Colonic mucosa (tissue), 4 donors: Measurements from ENCODE around the gene CFAP107. TPM values are rescaled to one million over a fixed set of nuclear protein-coding genes. Genes with fewer than 3 reads are reported as not detected.
"Not testable (repeated sequence)": the region's sequence is repeated elsewhere in the genome, so short reads cannot be mapped to it uniquely, and the experiment has no call there.

Source experiments
- DNase-seq: peaks from one replicate; pipeline ENCODE4 v3.0.0-alpha.2; 2020
- H3K27ac ChIP-seq: fragments of 200-600 bp; one replicate; pipeline ENCODE4 v1.8.0; 2021
- H3K27me3 ChIP-seq: fragments of 200-600 bp; one replicate; pipeline ENCODE4 v1.8.0; 2021
- H3K36me3 ChIP-seq: fragments of 200-600 bp; one replicate; pipeline ENCODE4 v1.8.0; 2021
- H3K4me1 ChIP-seq: fragments of 200-600 bp; one replicate; pipeline ENCODE4 v1.8.0; 2021; ENCODE audit warnings: mild to moderate bottlenecking
- H3K4me3 ChIP-seq: fragments of 200-600 bp; one replicate; pipeline ENCODE4 v1.8.0; 2021
- H3K9ac ChIP-seq, 2 donors: one replicate each; pipeline ENCODE4 v1.7.0; 2013; ENCODE audit warnings: control low read depth in 2 of 2, low read depth in 2 of 2, low read length in 2 of 2
- H3K9me3 ChIP-seq: fragments of 200-600 bp; one replicate; pipeline ENCODE4 v1.8.0; 2021
- intact Hi-C: fragments of 100-400 bp; cut with DNase I; formaldehyde crosslinking; loops from one replicate; pipeline ENCODE4 v1.14.1; 2022
- total RNA-seq, 2 donors: library from RNA; stranded (reverse); fragmentation: NEBNext Ultra II Directional in 1 of 2; extraction: Animal tissue kit (Norgen Biotek cat#: 25700) in 1 of 2; gene quantifications; one replicate each; pipeline ENCODE4 v1.2.1, GENCODE V29; 2021
- TF ChIP-seq, protein P1 (sequence below): fragments of 200-600 bp; IDR thresholded peaks from one replicate; pipeline ENCODE4 v1.8.0; 2022; ENCODE audit warnings: antibody characterized with exemption, mild to moderate bottlenecking
- donor health status: healthy.
- donor health status: DM: no; HTN: no; CAD: no.
- donor health status: DM: no; HTN: no; CAD: no.

CFAP107 gene
- total RNA-seq, 2 donors from 2014 or later: not detected

DNA sequence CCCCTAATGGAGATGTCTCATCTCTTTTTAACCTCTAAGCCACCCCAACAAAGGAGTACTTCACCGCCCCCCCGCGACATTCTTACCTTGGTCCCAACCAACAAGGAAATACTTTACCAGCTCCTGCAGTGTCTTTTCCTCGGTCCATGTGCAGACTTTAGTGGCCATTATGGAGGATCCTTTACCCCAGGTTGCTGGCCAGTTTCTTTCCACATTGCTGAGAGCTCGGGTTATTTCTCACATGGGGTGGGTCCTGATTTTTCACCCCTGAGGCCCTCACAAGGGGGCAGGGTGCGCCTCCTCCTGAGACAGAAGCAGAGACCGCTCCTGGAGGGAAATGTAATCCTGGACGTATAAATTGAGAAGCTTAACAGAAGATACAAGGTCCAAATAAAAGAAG is 33.1 kb upstream of the CFAP107 start:
- intact Hi-C loops: no loop called here
- Histone ChIP-seq H3K9ac (no peak overlapping the region), H3K27ac (no peak overlapping the region), H3K4me3 (no peak overlapping the region), H3K36me3 (no peaks in the 10 kb centered on the region), H3K27me3 (no peaks in the 10 kb centered on the region), H3K9me3 (no peaks in the 10 kb centered on the region), H3K4me1 (no peaks in the 10 kb centered on the region)
- TF ChIP-seq, protein P1, sequence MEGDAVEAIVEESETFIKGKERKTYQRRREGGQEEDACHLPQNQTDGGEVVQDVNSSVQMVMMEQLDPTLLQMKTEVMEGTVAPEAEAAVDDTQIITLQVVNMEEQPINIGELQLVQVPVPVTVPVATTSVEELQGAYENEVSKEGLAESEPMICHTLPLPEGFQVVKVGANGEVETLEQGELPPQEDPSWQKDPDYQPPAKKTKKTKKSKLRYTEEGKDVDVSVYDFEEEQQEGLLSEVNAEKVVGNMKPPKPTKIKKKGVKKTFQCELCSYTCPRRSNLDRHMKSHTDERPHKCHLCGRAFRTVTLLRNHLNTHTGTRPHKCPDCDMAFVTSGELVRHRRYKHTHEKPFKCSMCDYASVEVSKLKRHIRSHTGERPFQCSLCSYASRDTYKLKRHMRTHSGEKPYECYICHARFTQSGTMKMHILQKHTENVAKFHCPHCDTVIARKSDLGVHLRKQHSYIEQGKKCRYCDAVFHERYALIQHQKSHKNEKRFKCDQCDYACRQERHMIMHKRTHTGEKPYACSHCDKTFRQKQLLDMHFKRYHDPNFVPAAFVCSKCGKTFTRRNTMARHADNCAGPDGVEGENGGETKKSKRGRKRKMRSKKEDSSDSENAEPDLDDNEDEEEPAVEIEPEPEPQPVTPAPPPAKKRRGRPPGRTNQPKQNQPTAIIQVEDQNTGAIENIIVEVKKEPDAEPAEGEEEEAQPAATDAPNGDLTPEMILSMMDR: no peak
- DNase-seq: no peak

DNA sequence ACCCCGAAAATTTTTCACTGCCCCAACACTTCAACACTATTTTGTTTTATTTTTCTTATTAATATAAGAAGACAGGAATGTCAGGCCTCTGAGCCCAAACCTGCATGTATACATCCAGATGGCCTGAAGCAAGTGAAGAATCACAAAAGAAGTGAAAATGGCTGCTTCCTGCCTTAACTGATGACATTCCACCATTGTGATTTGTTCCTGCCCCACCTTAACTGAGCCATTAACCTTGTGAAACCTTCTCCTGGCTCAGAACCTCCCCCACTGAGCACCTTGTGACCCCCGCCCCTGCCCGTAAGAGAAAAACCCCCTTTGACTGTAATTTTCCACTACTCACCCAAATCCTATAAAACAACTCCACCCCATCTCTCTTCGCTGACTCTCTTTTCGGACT is 32.3 kb upstream of the CFAP107 start:
- H3K4me3 ChIP-seq, H3K27me3 ChIP-seq, H3K36me3 ChIP-seq, intact Hi-C loops, H3K9ac ChIP-seq, DNase-seq, H3K9me3 ChIP-seq, H3K27ac ChIP-seq, H3K4me1 ChIP-seq: not testable (repeated sequence)

DNA sequence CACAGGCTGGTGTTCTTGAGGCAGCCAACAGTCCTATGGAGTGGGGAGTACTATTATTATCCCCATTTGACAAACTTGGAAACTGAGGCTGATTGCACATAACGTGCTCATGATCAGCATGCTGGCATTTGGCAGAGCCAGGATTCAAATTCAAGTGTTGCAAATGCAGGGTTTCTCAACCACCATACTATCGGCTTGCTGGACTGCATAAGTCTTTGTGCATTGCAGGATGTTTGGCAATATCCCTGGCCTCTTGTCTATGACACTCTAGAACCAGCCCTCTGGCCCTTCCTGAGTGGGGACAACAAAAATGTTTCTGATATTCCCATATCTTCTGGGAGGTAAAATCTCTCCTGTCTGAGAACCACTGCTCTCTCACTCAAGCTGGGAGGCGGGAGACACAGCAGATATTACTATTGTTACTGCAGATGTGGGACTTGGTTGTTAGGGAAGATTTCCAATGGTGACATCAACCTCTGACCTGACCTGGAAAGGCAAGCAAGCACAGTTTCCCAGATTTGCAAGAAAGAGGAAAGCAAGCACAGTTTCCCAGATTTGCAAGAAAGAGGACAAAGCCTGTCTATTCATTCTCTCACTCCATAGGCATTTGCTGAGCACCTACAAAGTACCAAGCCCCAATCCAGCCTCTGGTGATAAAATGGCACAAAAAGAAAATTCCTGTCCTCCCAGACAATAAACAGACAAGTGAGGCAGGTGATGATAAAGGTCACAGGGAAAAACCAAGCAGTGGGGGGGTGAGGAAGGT is 31.1 kb upstream of the CFAP107 start:
- Histone ChIP-seq H3K27ac (no peak overlapping the region), H3K4me1 (no peaks in the 10 kb centered on the region), H3K9ac (no peak overlapping the region), H3K36me3 (no peaks in the 10 kb centered on the region), H3K27me3 (no peaks in the 10 kb centered on the region), H3K4me3 (no peak overlapping the region), H3K9me3 (no peaks in the 10 kb centered on the region)
- TF ChIP-seq, protein P1: no peak
- intact Hi-C loops: no loop called here
- no peak for DNase-seq

DNA sequence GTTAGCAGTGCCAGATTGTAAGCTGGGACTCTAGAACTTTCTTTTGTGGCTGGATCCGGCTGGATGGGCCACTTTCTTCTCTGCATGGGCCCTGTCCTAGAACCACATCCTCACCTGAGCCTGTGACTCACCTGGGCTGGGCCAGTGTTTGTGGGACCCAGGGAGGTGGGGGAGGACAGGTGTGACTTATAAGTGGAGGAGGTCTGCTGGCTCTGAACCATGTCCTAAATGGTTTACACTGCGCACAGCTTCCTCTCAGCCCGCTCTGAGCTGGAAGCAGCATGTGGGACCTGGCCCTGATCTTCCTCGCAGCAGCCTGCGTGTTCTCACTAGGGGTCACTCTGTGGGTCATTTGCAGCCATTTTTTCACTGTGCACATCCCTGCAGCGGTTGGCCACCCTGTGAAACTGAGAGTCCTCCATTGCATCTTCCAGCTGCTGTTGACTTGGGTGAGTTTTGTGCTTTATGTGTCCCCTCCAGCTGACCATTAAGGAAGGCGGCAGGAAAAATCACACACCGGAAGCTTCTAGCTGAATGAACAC is 30.0 kb upstream of the CFAP107 start, which contains the start of gene AADACL3:
TSS of gene AADACL3 (plus strand) at position 215 of the 542 bp plus-strand sequence. CDS start at position 282, 67 bp downstream.
- no peak within 1 kb of the TSS for H3K27ac ChIP-seq
- H3K36me3 ChIP-seq: no peaks in the 10 kb centered on the region
- no peak within 1 kb of the TSS for H3K4me3 ChIP-seq
- H3K9ac ChIP-seq: no peak within 1 kb of the TSS
- intact Hi-C loops: no loop called here
- DNase-seq: no peak
- no peaks in the 10 kb centered on the region for H3K9me3 ChIP-seq
- TF ChIP-seq, protein P1: no peak
- no peaks in the 10 kb centered on the region for H3K27me3 ChIP-seq
- no peaks in the 10 kb centered on the region for H3K4me1 ChIP-seq

DNA sequence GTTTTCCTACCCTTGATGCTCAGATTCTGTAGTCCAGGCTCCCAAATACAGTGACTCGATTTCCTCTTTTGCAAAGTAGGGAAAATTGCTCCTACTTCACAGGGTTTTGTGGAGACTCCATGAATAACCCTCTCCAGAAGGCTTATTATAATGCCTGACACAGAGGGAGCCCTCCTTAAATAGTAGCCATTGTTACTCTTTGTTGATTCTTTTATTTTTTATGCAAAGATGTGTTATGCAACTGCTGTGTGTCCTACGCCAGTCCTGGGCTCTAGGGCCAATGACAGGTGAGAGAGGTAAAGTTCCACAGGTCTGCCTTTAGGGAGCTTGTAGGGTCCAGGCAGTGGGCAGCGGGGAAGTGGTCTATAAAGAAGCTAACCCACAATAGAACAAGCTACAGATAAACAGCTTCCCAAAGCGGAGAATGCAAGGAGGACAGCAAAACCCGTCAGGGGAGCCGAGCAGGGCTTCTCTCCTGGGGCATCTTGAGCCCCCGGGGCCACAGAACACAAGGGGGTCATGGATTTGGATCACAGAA is 28.6 kb upstream of the CFAP107 start:
- intact Hi-C loops: no loop called here

More for the DNA sequence above, 28.6 kb upstream of the CFAP107 start:
- TF ChIP-seq, protein P1: no peak
- Histone ChIP-seq H3K27ac (no peak overlapping the region), H3K4me1 (no peaks in the 10 kb centered on the region), H3K36me3 (no peaks in the 10 kb centered on the region), H3K9ac (no peak overlapping the region), H3K27me3 (no peaks in the 10 kb centered on the region), H3K9me3 (no peaks in the 10 kb centered on the region), H3K4me3 (no peak overlapping the region)
- DNase-seq: no peak
